OCI-LY7 (cell line): ENCODE results near the gene GGACT.

ENCODE experiments used
- EZH2phosphoT487 ChIP-seq: fragments of 200-600 bp; sonication (generic); IDR thresholded peaks from 2 replicates; pipeline ENCODE4 v1.6.1; 2018; ENCODE audit warnings: low read depth, borderline replicate concordance, mild to moderate bottlenecking, mixed run types, antibody characterized with exemption, low read length, moderate library complexity, mixed read lengths
- TF ChIP-seq, protein P1 (sequence below): fragments of 200-600 bp; sonication (generic); conservative IDR thresholded peaks from 2 replicates; pipeline ENCODE4 v1.5.1; 2014; ENCODE audit warnings: mild to moderate bottlenecking, antibody characterized with exemption, low read length, moderate library complexity, mixed read lengths

DNA sequence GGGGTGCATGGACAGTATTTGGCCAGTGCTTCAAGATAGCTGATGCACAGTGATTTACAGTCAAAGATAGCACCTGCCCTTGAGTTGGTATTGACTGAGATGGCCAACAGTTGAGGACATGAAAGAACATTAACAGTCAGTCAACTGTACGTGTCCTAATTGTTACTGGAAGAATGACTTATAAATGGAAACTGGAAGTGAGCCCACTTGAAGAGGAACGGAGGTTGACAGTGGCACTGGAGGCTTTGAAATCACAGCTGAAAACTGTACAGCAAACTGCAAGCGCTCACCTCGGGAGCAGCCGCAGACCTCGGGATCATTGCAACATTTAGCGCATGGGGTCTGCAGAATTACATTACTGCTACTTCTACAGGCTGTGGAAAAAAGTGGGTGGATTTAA, 77.1 kb downstream of the GGACT start:
- TF ChIP-seq, protein P1, sequence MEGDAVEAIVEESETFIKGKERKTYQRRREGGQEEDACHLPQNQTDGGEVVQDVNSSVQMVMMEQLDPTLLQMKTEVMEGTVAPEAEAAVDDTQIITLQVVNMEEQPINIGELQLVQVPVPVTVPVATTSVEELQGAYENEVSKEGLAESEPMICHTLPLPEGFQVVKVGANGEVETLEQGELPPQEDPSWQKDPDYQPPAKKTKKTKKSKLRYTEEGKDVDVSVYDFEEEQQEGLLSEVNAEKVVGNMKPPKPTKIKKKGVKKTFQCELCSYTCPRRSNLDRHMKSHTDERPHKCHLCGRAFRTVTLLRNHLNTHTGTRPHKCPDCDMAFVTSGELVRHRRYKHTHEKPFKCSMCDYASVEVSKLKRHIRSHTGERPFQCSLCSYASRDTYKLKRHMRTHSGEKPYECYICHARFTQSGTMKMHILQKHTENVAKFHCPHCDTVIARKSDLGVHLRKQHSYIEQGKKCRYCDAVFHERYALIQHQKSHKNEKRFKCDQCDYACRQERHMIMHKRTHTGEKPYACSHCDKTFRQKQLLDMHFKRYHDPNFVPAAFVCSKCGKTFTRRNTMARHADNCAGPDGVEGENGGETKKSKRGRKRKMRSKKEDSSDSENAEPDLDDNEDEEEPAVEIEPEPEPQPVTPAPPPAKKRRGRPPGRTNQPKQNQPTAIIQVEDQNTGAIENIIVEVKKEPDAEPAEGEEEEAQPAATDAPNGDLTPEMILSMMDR: no peak
- TF ChIP-seq EZH2phosphoT487: no peak
